Esophagus muscularis mucosa (tissue), 3 donors: Measurements from ENCODE around the gene CGB1.

ENCODE experiments used
- CTCF ChIP-seq, 3 experiments: fragments of 200-600 bp in 2 of 3; fragments of 450-650 bp in 1 of 3; sonication (generic) in 2 of 3; IDR thresholded peaks; one replicate each; pipeline ENCODE4 v1.5.1; 2017 to 2019; ENCODE audit warnings: antibody characterized with exemption in 3 of 3, mild to moderate bottlenecking in 2 of 3, moderate library complexity in 1 of 3
- EP300 ChIP-seq: sonication (generic); formaldehyde crosslinking; IDR thresholded peaks from one replicate; pipeline ENCODE4 v1.6.1; 2017; ENCODE audit warnings: antibody characterized with exemption

DNA sequence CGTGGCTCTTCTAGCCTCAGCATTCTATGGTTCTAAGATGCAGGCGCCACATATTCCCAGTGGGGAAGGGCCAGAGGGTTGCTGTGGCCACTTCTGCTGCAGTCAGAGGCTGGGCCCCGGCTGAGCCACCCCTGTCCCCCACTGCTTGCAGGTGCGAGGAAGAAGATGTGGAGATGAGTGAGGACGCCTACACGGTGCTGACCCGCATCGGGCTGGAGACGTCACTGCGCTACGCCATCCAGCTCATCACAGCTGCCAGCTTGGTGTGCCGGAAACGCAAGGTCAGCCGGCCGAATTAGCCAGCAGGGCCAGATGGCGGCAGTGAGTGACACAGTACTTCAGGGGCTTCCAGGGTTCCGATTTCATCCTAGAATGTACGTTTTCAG lies 21.8 kb downstream of the CGB1 start:
- TF ChIP-seq EP300 (no peak), CTCF (IDR thresholded peaks at IDR 0.05) (no peak)
